ENCODE data around the gene PREPL.

DNA sequence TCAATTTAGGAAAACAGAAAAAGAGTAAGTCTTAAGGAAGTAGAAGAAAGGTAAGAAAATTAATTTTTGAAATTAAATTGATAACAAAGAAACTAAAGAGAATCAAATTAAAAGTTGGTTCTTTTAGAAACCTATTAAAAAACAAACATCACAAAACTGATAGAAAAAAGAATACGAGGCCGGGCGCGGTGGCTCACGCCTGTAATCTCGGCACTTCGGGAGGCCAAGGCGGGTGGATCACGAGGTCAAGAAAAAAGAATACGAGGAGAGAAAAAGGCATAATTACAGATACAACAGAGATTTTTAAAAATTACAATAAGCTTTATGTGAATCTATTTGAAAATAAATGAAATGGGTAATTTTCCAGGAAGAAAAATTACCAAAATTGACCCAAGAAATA lies 11.8 kb downstream of the PREPL start:
- TF ChIP-seq, protein P1, sequence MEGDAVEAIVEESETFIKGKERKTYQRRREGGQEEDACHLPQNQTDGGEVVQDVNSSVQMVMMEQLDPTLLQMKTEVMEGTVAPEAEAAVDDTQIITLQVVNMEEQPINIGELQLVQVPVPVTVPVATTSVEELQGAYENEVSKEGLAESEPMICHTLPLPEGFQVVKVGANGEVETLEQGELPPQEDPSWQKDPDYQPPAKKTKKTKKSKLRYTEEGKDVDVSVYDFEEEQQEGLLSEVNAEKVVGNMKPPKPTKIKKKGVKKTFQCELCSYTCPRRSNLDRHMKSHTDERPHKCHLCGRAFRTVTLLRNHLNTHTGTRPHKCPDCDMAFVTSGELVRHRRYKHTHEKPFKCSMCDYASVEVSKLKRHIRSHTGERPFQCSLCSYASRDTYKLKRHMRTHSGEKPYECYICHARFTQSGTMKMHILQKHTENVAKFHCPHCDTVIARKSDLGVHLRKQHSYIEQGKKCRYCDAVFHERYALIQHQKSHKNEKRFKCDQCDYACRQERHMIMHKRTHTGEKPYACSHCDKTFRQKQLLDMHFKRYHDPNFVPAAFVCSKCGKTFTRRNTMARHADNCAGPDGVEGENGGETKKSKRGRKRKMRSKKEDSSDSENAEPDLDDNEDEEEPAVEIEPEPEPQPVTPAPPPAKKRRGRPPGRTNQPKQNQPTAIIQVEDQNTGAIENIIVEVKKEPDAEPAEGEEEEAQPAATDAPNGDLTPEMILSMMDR (IDR thresholded peaks at IDR 0.05), result no peak
- TF ChIP-seq POLR2AphosphoS5 (IDR thresholded peaks at IDR 0.05), result no peak
